Ascending aorta (tissue), 2 donors: ENCODE data around the gene TJAP1. TPM values are rescaled to one million over a fixed set of nuclear protein-coding genes. Genes with fewer than 3 reads are reported as not detected.
"Not testable (repeated sequence)": the region's sequence is repeated elsewhere in the genome, so short reads cannot be mapped to it uniquely, and the experiment has no call there.

Experiments
- DNase-seq, 2 donors: peaks; one replicate each; pipeline ENCODE4 v3.0.0-alpha.2; 2019; ENCODE audit warnings: low spot score in 2 of 2
- H3K27ac ChIP-seq, 2 donors: fragments of 200-600 bp; sonication (generic); one replicate each; pipeline ENCODE4 v1.5.1; 2016 to 2017; ENCODE audit warnings: mild to moderate bottlenecking in 1 of 2
- H3K27me3 ChIP-seq: fragments of 200-600 bp; sonication (generic); one replicate; pipeline ENCODE4 v1.5.1; 2017
- H3K36me3 ChIP-seq, 2 donors: fragments of 200-600 bp; sonication (generic); one replicate each; pipeline ENCODE4 v1.5.1; 2016
- H3K4me1 ChIP-seq, 2 donors: fragments of 200-600 bp; sonication (generic); one replicate each; pipeline ENCODE4 v1.5.1; 2016 to 2017; ENCODE audit warnings: mild to moderate bottlenecking in 1 of 2
- H3K4me3 ChIP-seq, 2 donors: fragments of 200-600 bp; sonication (generic); one replicate each; pipeline ENCODE4 v1.5.1; 2016 to 2017; ENCODE audit warnings: mild to moderate bottlenecking in 1 of 2
- H3K9me3 ChIP-seq, 2 donors: fragments of 200-600 bp; sonication (generic); one replicate each; pipeline ENCODE4 v1.5.1; 2016
- intact Hi-C: fragments of 100-400 bp; cut with DNase I; formaldehyde crosslinking; loops from one replicate; pipeline ENCODE4 v1.15.1; 2023
- total RNA-seq: library from RNA; depleted of rRNA; stranded (reverse); fragments of >200 nt; gene quantifications from one replicate; pipeline ENCODE4 v1.1.0, GENCODE V29; 2016
- TF ChIP-seq, protein P1 (sequence below), 3 experiments: fragments of 200-600 bp in 2 of 3; fragments of 450-650 bp in 1 of 3; sonication (generic) in 2 of 3; IDR thresholded peaks; one replicate each; pipeline ENCODE4 v1.5.1; 2016 to 2019; ENCODE audit warnings: antibody characterized with exemption in 3 of 3, mild to moderate bottlenecking in 1 of 3, moderate library complexity in 1 of 3

The TJAP1 gene
- total RNA-seq, 1 donor from 2014 or later = 71.6 TPM

DNA sequence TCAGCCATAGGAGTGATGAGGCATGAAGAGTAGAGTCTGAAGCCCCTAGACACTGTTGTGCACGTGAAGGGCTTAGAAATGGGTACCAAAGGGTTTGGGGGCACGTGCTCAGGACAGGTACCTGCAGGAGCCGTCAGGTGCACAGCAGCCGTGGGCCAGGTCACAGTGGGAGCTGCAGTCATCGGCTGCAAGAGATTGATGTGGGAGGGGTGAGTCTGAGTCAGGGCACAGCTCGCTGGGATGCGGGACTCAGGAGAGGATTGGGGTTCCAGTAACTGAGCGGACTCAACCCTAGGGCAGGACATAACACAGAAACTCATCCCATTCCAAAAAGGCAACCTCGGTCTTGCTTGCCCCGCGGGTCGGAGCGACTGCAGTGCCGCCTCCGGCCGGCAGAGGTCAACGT lies 23.1 kb upstream of the TJAP1 start:
- Histone ChIP-seq H3K36me3 (peaks cover 12 to 26% of the 10 kb centered on the region in 2 donors), H3K27ac (no peak overlapping the region), H3K27me3 (peaks cover 5% of the 10 kb centered on the region), H3K9me3 (no peaks in the 10 kb centered on the region), H3K4me3 (peak overlapping the region; percentile 58 to 64), H3K4me1 (peaks cover 0 to 9% of the 10 kb centered on the region in 2 donors)
- intact Hi-C loops = loop anchor here (1.0 to 2.0 kb wide), 2 partner anchors 43 to 52 kb away; no protein-coding TSS in a partner anchor
- TF ChIP-seq, protein P1, sequence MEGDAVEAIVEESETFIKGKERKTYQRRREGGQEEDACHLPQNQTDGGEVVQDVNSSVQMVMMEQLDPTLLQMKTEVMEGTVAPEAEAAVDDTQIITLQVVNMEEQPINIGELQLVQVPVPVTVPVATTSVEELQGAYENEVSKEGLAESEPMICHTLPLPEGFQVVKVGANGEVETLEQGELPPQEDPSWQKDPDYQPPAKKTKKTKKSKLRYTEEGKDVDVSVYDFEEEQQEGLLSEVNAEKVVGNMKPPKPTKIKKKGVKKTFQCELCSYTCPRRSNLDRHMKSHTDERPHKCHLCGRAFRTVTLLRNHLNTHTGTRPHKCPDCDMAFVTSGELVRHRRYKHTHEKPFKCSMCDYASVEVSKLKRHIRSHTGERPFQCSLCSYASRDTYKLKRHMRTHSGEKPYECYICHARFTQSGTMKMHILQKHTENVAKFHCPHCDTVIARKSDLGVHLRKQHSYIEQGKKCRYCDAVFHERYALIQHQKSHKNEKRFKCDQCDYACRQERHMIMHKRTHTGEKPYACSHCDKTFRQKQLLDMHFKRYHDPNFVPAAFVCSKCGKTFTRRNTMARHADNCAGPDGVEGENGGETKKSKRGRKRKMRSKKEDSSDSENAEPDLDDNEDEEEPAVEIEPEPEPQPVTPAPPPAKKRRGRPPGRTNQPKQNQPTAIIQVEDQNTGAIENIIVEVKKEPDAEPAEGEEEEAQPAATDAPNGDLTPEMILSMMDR (IDR thresholded peaks at IDR 0.05) = peak; percentile 93 to 97 (median 95)
- peak in 1 of 2 donors; percentile 22 for DNase-seq

DNA sequence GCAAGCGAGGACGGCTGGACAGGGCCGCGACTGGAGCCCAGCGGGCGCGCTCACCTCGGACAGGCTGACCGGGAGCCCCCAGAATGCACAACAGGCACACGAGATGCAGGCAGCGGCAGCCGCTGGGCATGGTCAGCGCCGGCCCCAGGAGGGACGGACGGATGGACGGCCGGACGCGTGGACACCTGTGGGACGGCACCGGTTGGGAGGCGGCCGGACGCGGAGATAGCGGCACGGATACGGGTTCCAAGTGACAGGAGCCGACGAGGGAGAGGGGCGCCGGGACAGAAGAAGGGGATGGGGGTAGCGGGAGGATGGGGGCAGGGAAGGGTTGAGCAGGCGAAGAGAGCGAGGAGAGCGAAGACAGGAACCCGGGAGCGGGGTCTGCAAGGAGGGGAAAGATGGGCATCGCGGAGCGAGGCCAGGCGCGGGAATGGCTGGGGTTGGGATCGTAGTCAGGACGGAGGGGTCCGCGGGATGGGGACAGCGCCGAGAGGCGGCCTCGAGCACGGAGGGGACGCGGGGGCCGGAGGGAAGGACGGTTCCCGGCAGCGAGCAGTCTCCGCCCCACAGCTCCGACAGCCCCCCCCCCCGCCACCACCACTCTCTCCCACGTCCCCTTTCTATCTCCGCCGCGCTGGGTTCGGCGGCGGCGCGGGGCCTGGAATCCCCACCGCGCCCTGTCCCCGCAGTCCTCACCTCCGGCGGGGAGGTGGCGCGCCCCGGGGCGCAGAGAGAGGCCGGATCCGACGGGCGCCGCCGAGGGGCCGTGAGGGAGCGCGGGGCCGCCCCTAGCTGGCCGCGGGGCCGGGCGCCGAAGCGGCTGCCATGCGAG lies 22.5 kb upstream of the TJAP1 start:
- Histone ChIP-seq H3K4me3 (peak overlapping the region; percentile 58 to 64), H3K9me3 (no peaks in the 10 kb centered on the region), H3K36me3 (peaks cover 6 to 20% of the 10 kb centered on the region in 2 donors), H3K27ac (no peak overlapping the region), H3K4me1 (peaks cover 0 to 9% of the 10 kb centered on the region in 2 donors), H3K27me3 (peaks cover 5% of the 10 kb centered on the region)
- intact Hi-C loops = loop anchor here (1.0 to 2.0 kb wide), 2 partner anchors 42 to 51 kb away; no protein-coding TSS in a partner anchor
- TF ChIP-seq, protein P1 (IDR thresholded peaks at IDR 0.05) = no peak
- DNase-seq = peak in 1 of 2 donors; percentile 88

DNA sequence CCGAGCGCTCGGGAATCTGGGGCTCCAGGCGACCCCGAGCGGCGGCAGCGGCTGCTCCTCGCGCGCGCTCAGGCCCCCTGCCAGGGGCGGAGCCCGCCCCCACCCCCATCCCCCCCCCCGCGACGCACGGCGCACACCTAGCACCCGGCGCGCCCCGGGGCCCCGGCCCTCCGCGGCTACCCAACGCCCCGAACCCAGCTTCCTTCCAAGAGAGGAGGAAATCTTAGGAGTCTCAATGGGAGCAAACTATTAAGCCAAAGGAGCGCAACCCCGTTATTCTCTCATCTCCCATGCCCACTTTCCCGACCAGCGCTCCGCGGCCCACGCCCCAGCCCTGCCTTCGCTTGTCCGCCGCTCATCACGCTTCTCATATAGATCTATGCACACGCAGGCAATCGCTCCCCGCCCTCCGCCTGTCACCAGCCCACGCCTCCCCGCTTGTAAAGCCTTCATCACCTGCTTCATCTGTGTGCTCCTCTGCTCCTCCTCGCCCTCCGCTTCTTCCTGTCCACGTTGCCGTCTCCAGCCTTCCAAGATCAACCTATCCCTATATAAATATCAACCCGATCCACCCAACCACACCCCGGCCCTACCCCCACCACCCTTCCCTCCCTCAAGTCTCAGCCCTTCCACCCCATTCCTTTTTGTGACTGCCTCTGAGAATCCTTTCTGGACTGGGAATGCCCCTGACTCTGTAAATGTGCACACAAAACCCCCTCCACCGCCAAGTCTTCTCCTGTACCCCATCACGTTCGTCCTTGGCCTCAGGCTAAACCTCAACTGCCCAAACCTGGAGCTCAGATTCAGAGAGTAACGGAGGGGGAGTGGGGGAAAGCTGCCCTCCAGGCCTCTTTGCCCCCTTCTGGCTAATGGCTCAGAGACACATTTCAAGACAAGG lies 21.6 kb upstream of the TJAP1 start, which contains the start of gene DLK2:
Gene DLK2, minus strand, starts transcription at position 18 of the 898 bp plus-strand sequence. CDS start 723 bp downstream, outside the sequence.
- Histone ChIP-seq H3K27me3 (peaks cover 5% of the 10 kb centered on the region), H3K36me3 (peaks cover 0 to 11% of the 10 kb centered on the region in 2 donors), H3K4me1 (peaks cover 0 to 9% of the 10 kb centered on the region in 2 donors), H3K9me3 (no peaks in the 10 kb centered on the region), H3K4me3 (peak within 1 kb of the TSS; percentile 58 to 64), H3K27ac (no peak within 1 kb of the TSS)
- TF ChIP-seq, protein P1 (IDR thresholded peaks at IDR 0.05) = no peak
- intact Hi-C loops = loop anchor here (2.0 kb wide), 1 partner anchor 41 kb away; no protein-coding TSS in a partner anchor
- no peak for DNase-seq

DNA sequence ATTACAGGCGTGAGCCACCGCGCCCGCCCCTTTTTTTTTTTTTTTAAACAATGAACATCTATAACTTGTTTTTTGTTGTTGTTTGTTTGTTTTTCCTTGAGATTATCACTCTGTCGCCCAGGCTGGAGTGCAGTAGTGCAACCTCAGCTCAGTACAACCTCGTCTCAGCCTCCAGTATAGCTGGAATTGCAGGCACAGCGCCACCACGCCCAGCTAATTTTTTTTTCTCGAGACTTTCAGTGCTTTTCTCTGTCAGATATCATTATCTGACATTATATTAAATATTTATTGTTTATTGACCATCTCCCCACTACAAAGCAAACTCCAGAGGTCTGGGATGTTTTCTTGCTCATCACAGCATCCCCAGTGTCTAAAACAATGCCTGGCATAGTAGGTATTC lies 19.7 kb upstream of the TJAP1 start:
- DNase-seq = no peak
- no peak overlapping the region for H3K27ac ChIP-seq
- H3K4me3 ChIP-seq = no peak overlapping the region
- TF ChIP-seq, protein P1 (IDR thresholded peaks at IDR 0.05) = no peak
- no peaks in the 10 kb centered on the region for H3K9me3 ChIP-seq
- H3K36me3 ChIP-seq = no peaks in the 10 kb centered on the region
- H3K4me1 ChIP-seq = peaks cover 0 to 9% of the 10 kb centered on the region in 2 donors
- intact Hi-C loops = no loop called here
- H3K27me3 ChIP-seq = peaks cover 5% of the 10 kb centered on the region

DNA sequence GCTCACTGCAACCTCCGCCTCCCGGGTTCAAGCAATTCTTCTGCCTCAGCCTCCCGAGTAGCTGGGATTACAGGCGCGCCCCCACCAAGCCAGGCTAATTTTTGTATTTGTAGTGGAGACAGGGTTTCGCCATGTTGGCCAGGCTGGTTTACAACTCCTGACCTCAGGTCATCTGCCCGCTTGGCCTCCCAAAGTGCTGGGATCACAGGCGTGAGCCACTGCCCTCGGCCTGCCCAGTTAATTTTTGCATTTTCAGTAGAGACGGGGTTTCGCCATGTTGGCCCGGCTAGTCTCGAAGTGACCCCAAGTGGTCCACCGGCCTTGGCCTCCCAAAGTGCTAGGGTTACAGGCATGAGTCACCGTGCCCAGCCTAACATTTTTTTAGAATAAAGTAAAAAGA lies 19.2 kb upstream of the TJAP1 start:
- H3K27ac ChIP-seq, H3K4me1 ChIP-seq, H3K27me3 ChIP-seq, DNase-seq, H3K4me3 ChIP-seq, H3K9me3 ChIP-seq, intact Hi-C loops, H3K36me3 ChIP-seq: not testable (repeated sequence)
